RWPE2 (cell line): ENCODE measurements around the gene STAT3.

Experiments used
- ATAC-seq: fragments of 200-7000 bp; cut with Tn5 transposase; 3 replicates; pipeline ENCODE4 v1.9.1; 2021; ENCODE audit warnings: low read depth
- DNase-seq: peaks from one replicate; pipeline ENCODE4 v3.0.0-alpha.2; 2020; ENCODE audit warnings: low spot score
- H3K27ac ChIP-seq: fragments of 450-650 bp; 2 replicates; pipeline ENCODE4 v1.5.1; 2017; ENCODE audit warnings: mild to moderate bottlenecking; ENCODE audit not compliant: poor library complexity, severe bottlenecking
- H3K27me3 ChIP-seq: fragments of 250-450 bp; sonication (Bioruptor Pico); 2 replicates; pipeline ENCODE4 v1.5.1; 2021; ENCODE audit warnings: mild to moderate bottlenecking, moderate library complexity; ENCODE audit not compliant: insufficient read depth, poor library complexity, severe bottlenecking
- H3K36me3 ChIP-seq: fragments of 250-450 bp; sonication (Bioruptor Pico); 2 replicates; pipeline ENCODE4 v1.5.1; 2020; ENCODE audit warnings: low read depth, mild to moderate bottlenecking, moderate library complexity
- H3K4me1 ChIP-seq: fragments of 250-450 bp; sonication (Bioruptor Pico); 2 replicates; pipeline ENCODE4 v1.5.1; 2021; ENCODE audit warnings: mild to moderate bottlenecking, moderate library complexity; ENCODE audit not compliant: insufficient read depth, poor library complexity, severe bottlenecking
- H3K4me3 ChIP-seq: fragments of 250-450 bp; sonication (Bioruptor Pico); 2 replicates; pipeline ENCODE4 v1.5.1; 2021; ENCODE audit warnings: mild to moderate bottlenecking, moderate library complexity; ENCODE audit not compliant: severe bottlenecking
- H3K9me3 ChIP-seq: fragments of 250-450 bp; sonication (Bioruptor Pico); 2 replicates; pipeline ENCODE4 v1.5.1; 2021; ENCODE audit warnings: mild to moderate bottlenecking, moderate library complexity; ENCODE audit not compliant: severe bottlenecking
- CTCF ChIP-seq: fragments of 450-650 bp; IDR thresholded peaks from one replicate; pipeline ENCODE4 v1.5.1; 2017; ENCODE audit warnings: mild to moderate bottlenecking, moderate library complexity; ENCODE audit not compliant: poor library complexity, severe bottlenecking

STAT3 gene

DNA sequence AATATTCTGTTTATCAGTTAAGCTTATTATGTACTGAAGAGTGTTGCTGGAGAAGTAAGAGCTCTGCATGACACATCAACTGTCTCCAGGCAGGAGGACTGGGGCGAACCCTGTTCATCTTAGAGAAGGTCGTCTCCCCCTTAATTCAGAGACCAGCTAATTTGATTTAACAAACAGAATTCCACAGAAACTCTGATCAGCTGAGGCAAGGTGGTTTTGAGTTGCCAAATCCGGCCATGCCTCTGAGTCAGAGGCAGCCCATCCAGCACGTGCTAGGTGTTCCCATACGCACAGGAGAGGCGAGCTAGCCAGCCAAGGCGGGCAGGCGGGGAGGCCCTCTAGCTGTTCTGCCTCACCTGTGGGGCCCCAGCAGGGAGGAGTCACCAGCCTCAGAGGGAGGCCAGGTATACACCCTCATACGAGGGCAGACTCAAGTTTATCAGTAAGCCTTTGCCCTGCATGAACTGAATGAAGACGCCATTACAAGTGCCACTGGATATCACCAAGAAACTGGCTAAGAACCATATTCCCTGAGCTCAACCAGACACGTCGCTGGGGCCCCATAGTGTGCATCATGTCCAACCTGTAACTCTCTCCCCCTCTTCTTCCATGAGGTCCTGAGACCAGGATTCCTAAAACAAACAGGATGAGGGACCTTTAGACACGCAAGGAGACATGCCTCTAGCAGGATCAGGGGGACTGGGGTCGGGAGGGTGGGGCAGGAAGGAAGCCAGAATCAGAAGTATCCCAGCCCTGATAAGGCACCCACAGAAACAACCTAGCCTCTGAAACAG lies 74.3 kb downstream of the STAT3 start:
- Histone ChIP-seq H3K27ac (no peak overlapping the region), H3K9me3 (no peaks in the 10 kb centered on the region), H3K4me3 (no peak overlapping the region), H3K27me3 (no peaks in the 10 kb centered on the region), H3K4me1 (no peaks in the 10 kb centered on the region), H3K36me3 (peaks cover 35% of the 10 kb centered on the region)
- ATAC-seq (peak; percentile 37; the same call in 2 of the 3 replicates), DNase-seq (no peak)
- no peak for TF ChIP-seq CTCF

DNA sequence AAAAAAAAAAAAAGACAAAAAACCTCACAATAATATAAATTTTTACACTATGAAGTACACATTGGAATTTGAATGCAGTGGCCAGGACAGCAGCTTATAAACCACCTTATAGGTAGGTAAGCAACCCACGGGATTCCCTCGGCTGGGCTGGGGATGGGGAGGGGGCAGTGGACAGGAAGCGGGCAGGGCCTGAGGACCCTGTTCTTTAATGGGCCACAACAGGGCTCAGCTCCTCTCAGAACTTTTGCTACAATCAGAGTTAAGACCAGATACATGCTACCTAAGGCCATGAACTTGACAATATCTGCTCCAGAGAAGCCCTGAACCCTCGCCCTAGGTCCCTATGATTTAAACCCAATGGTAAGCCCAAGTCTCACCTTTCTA lies 74.9 kb downstream of the STAT3 start:
- no peak for DNase-seq
- Histone ChIP-seq H3K27me3 (no peaks in the 10 kb centered on the region), H3K4me3 (no peak overlapping the region), H3K9me3 (no peaks in the 10 kb centered on the region), H3K4me1 (no peaks in the 10 kb centered on the region), H3K36me3 (peaks cover 29% of the 10 kb centered on the region), H3K27ac (no peak overlapping the region)
- TF ChIP-seq CTCF: no peak
- no peak for ATAC-seq

- H3K27me3 ChIP-seq: no peaks in the 10 kb centered on the region
- DNase-seq: no peak
- no peak overlapping the region for H3K27ac ChIP-seq
- no peaks in the 10 kb centered on the region for H3K4me1 ChIP-seq
- ATAC-seq: peak; percentile 62
- H3K9me3 ChIP-seq: no peaks in the 10 kb centered on the region
- TF ChIP-seq CTCF: peak; percentile 65
- H3K4me3 ChIP-seq: no peak overlapping the region
- H3K36me3 ChIP-seq: peaks cover 27% of the 10 kb centered on the region
Observed at GRCh38 chr17:42312285-42313130, 75.7 kb downstream of the STAT3 start.

DNA sequence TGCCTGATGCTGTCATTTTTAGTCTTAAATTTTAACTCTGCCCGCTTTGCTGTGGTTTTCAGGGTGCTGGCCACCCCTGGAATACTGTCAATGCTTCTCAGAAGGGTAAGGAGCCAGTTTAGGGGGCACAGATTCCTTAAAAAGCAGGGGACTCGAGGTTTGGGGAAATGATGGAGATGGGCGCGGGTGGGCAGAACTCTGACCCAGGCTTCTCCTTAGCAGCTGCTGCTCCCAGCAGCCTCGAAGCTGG lies 76.3 kb downstream of the STAT3 start:
- DNase-seq: no peak
- H3K27ac ChIP-seq: no peak overlapping the region
- H3K4me1 ChIP-seq: no peaks in the 10 kb centered on the region

More for the DNA sequence above, 76.3 kb downstream of the STAT3 start:
- peaks cover 21% of the 10 kb centered on the region for H3K36me3 ChIP-seq
- no peak overlapping the region for H3K4me3 ChIP-seq
- H3K27me3 ChIP-seq: no peaks in the 10 kb centered on the region
- H3K9me3 ChIP-seq: no peaks in the 10 kb centered on the region
- ATAC-seq: no peak
- no peak for TF ChIP-seq CTCF
